GM12878 (cell line): ENCODE measurements around the gene RXFP1. TPM values are rescaled to one million over a fixed set of nuclear protein-coding genes. Genes with fewer than 3 reads are reported as not detected.

Experiments used
- ATAC-seq: fragments of 200-7000 bp; cut with Tn5 transposase; 3 replicates; pipeline ENCODE4 v1.9.1; 2020; ENCODE audit warnings: mild to moderate bottlenecking, moderate library complexity
- BruUV-seq: library from RNA; stranded (reverse); fragments of 400-500 nt; replicated peaks from 2 replicates; lab custom pipeline; 2021; lab: Mats Ljungman, UMichigan
- CTCF ChIA-PET: fragments of 300-600 bp; sonication (Branson Sonifier 250); formaldehyde crosslinking; extraction: SDS; loops from one replicate; lab custom pipeline; 2021; ENCODE audit warnings: inconsistent platforms; lab: Yijun Ruan, JAX
- POLR2A ChIA-PET: fragments of 350-600 bp; formaldehyde crosslinking; extraction: SDS; loops from one replicate; lab custom pipeline; 2021; ENCODE audit warnings: inconsistent platforms; lab: Charles Lee
- RAD21 ChIA-PET: fragments of 300-600 bp; sonication (Branson Sonifier 250); formaldehyde crosslinking; loops from one replicate; lab custom pipeline; 2023; ENCODE audit warnings: antibody characterized with exemption; ENCODE audit not compliant: unreplicated experiment; lab: Charles Lee
- SMC1A ChIA-PET: fragments of 300-600 bp; sonication (Branson Sonifier 250); formaldehyde crosslinking; loops from one replicate; lab custom pipeline; 2023; ENCODE audit not compliant: unreplicated experiment, uncharacterized antibody; lab: Charles Lee
- DNase-seq: peaks from one replicate; pipeline ENCODE4 v3.0.0-alpha.2; 2011; ENCODE audit warnings: low read depth, low spot score
- FAIRE-seq: peaks from 3 replicates; lab custom pipeline; 2011; peaks lifted over from hg19 to GRCh38; lab: Jason Lieb, UNC
- H2AFZ ChIP-seq: 2 replicates; pipeline ENCODE4 v1.6.0; 2011; ENCODE audit warnings: low read depth, low read length, control low read depth; ENCODE audit not compliant: control insufficient read depth
- H3K27ac ChIP-seq: 2 replicates; pipeline ENCODE4 v1.5.1; 2011; ENCODE audit warnings: control low read depth; ENCODE audit not compliant: control insufficient read depth, insufficient read depth
- H3K27me3 ChIP-seq, 2 experiments: replicated peaks in 1 of 2; 2 replicates each; pipeline versions ENCODE4 v1.6.0 to v1.6.1; 2011; ENCODE audit warnings: low read length in 1 of 2; ENCODE audit not compliant: control insufficient read depth in 2 of 2, insufficient read depth in 2 of 2
- H3K36me3 ChIP-seq, 2 experiments: 2 replicates each; pipeline ENCODE4 v1.5.1; 2011; ENCODE audit warnings: low read length in 1 of 2; ENCODE audit not compliant: control insufficient read depth in 2 of 2, insufficient read depth in 2 of 2
- H3K4me1 ChIP-seq: 2 replicates; pipeline ENCODE4 v1.6.1; 2011; ENCODE audit warnings: mild to moderate bottlenecking, low read length, moderate library complexity, mixed read lengths; ENCODE audit not compliant: control insufficient read depth, insufficient read depth
- H3K4me2 ChIP-seq: 2 replicates; pipeline ENCODE4 v1.6.0; 2011; ENCODE audit warnings: control low read depth; ENCODE audit not compliant: control insufficient read depth, insufficient read depth
- H3K4me3 ChIP-seq: fragments of 200-600 bp; sonication (generic); 2 replicates; pipeline ENCODE4 v1.5.1; 2016
- H3K79me2 ChIP-seq: 2 replicates; pipeline ENCODE4 v1.6.0; 2011; ENCODE audit warnings: low read length; ENCODE audit not compliant: control insufficient read depth, insufficient read depth
- H3K9ac ChIP-seq: 2 replicates; pipeline ENCODE4 v1.8.0; 2011; ENCODE audit warnings: low read length, control low read depth, mixed read lengths; ENCODE audit not compliant: control insufficient read depth, insufficient read depth
- H3K9me3 ChIP-seq: replicated peaks from 3 replicates; pipeline ENCODE4 v1.5.1; 2011; ENCODE audit warnings: mild to moderate bottlenecking, low read length; ENCODE audit not compliant: control insufficient read depth, insufficient read depth
- H4K20me1 ChIP-seq: 2 replicates; pipeline ENCODE4 v1.6.0; 2011; ENCODE audit not compliant: control insufficient read depth, insufficient read depth
- ESRRA ChIP-seq: IDR thresholded peaks from 2 replicates; pipeline ENCODE4 v1.6.1; 2012; ENCODE audit warnings: mild to moderate bottlenecking, low read length, improper control_type of control experiment
- EZH2 ChIP-seq: IDR thresholded peaks from 2 replicates; pipeline ENCODE4 v1.6.1; 2012; ENCODE audit warnings: low read depth, mild to moderate bottlenecking, control low read depth, inconsistent platforms, low read length, borderline replicate concordance; ENCODE audit not compliant: control insufficient read depth
- POLR2AphosphoS2 ChIP-seq: IDR thresholded peaks from 2 replicates; pipeline ENCODE4 v1.6.1; 2011; ENCODE audit warnings: low read depth, mild to moderate bottlenecking, low read length, improper control_type of control experiment, moderate library complexity
- WGBS: methylation state at CpG from one replicate; pipeline ENCODE4 v1.1.6; 2016; ENCODE audit warnings: low lambda C conversion rate; ENCODE audit not compliant: insufficient replicate concordance, insufficient coverage; ENCODE audit errors: missing lambda C conversion rate; 5-methylcytosine and 5-hydroxymethylcytosine counted together
- in situ Hi-C: fragments of 300-500 bp; cut with MboI; formaldehyde crosslinking; loops from 9 replicates; pipeline ENCODE4 v1.14.3; 2018; ENCODE audit warnings: mixed read lengths
- intact Hi-C: fragments of 100-400 bp; cut with micrococcal nuclease; formaldehyde crosslinking; loops from one replicate; pipeline ENCODE4 v1.14.2; 2022; ENCODE audit not compliant: unreplicated experiment
- polyA plus RNA-seq, 11 experiments: library from polyadenylated mRNA; depleted of rRNA in 4 of 11; unstranded in 6 of 11; stranded (reverse) in 5 of 11; fragments of >200 nt; fragmentation: Nextera tagmentation in 4 of 11; fragmentation: Illumina TruSeq in 1 of 11; extraction: Ambion mirVana in 4 of 11; extraction: Trizol in 1 of 11; gene quantifications; 1 replicate in 1 of 11; 2 replicates in 10 of 11; pipeline versions ENCODE4 v1.2.1 to v1.2.3, GENCODE V29; 2011 to 2016; ENCODE audit warnings: inconsistent platforms in 2 of 11, missing spikeins in 2 of 11, low read depth in 1 of 11
- total RNA-seq, 4 experiments: library from RNA; depleted of rRNA in 3 of 4; stranded (reverse); fragments of >200 nt in 3 of 4; fragmentation: Illumina TruSeq in 1 of 4; extraction: Trizol in 1 of 4; gene quantifications; 2 replicates each; pipeline versions ENCODE4 v1.2.1 to v1.2.3, GENCODE V29; 2013 to 2021
- TF ChIP-seq, protein P1 (sequence below): IDR thresholded peaks from 2 replicates; pipeline ENCODE4 v1.6.1; 2011; ENCODE audit warnings: borderline replicate concordance, low read depth, mild to moderate bottlenecking, moderate library complexity, low read length; ENCODE audit not compliant: insufficient read depth, poor library complexity, severe bottlenecking
- TF ChIP-seq, protein P2 (sequence below): IDR thresholded peaks from 2 replicates; pipeline ENCODE4 v1.6.1; 2011; ENCODE audit warnings: low read depth, low read length, improper control_type of control experiment, borderline replicate concordance

RXFP1 gene
- total and polyA plus RNA-seq, 10 of the 15 experiments (the other 5 are each of a cell fraction or from before 2014, with no cell fraction given) = 0.12 TPM; not detected in 9

DNA sequence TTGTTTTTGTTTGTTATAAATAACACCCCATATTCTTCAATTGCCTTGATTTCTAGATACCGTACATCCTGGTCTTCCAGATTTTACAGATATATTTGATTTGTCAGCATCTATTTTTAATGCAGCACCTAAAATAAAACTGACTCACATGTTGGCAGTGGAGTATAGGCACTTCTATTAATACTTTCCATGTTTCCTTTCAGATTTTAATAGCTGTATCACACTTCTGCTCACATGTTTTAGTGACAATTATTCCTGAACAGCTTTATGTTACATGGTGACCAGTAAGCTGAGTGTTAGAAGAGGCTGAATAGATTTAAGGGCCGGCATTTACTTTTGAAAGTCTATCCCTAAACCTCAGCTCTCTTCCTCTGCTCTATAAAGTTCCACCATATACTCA lies 103.9 kb downstream of the RXFP1 start (continued):
- TF ChIP-seq, protein P1, sequence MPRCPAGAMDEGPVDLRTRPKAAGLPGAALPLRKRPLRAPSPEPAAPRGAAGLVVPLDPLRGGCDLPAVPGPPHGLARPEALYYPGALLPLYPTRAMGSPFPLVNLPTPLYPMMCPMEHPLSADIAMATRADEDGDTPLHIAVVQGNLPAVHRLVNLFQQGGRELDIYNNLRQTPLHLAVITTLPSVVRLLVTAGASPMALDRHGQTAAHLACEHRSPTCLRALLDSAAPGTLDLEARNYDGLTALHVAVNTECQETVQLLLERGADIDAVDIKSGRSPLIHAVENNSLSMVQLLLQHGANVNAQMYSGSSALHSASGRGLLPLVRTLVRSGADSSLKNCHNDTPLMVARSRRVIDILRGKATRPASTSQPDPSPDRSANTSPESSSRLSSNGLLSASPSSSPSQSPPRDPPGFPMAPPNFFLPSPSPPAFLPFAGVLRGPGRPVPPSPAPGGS = no peak
- no peak for TF ChIP-seq ESRRA
- TF ChIP-seq POLR2AphosphoS2 = no peak
- TF ChIP-seq, all 136 proteins: peak for 0

GRCh38 chr4:158630893-158631292 lies 109.2 kb downstream of the RXFP1 start:
- no TSS peak for BruUV-seq
- Histone ChIP-seq H3K9me3 (no peaks in the 10 kb centered on the region), H3K4me1 (no peaks in the 10 kb centered on the region), H3K4me2 (no peak overlapping the region), H3K27ac (no peak overlapping the region), H4K20me1 (no peaks in the 10 kb centered on the region), H3K27me3 (no peaks in the 10 kb centered on the region), H3K36me3 (no peaks in the 10 kb centered on the region), H3K79me2 (no peaks in the 10 kb centered on the region), H3K4me3 (no peak overlapping the region), H2AFZ (no peak overlapping the region), H3K9ac (no peak overlapping the region)
- no peak for DNase-seq
- ChIA-PET SMC1A (interaction anchor here (1.5 kb wide), 1 partner anchor 14 kb away, joined by 3 read pairs; no protein-coding TSS in a partner anchor), CTCF (no interaction called here), POLR2A (no interaction called here), RAD21 (no interaction called here)
- WGBS = 0% methylated on average over 1 of the region's 1 CpG
- no peak for TF ChIP-seq EZH2
- TF ChIP-seq, protein P2, sequence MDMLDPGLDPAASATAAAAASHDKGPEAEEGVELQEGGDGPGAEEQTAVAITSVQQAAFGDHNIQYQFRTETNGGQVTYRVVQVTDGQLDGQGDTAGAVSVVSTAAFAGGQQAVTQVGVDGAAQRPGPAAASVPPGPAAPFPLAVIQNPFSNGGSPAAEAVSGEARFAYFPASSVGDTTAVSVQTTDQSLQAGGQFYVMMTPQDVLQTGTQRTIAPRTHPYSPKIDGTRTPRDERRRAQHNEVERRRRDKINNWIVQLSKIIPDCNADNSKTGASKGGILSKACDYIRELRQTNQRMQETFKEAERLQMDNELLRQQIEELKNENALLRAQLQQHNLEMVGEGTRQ = no peak
- intact Hi-C loops (no loop called here), in situ Hi-C loops (no loop called here)
- ATAC-seq = no peak
- FAIRE-seq = no peak
